ENCODE measurements around the gene C3orf18. TPM values are rescaled to one million over a fixed set of nuclear protein-coding genes. Genes with fewer than 3 reads are reported as not detected.

The C3orf18 gene
- polyA plus RNA-seq, 3 donors = 5.5 to 8.2 (median 6.9) TPM

DNA sequence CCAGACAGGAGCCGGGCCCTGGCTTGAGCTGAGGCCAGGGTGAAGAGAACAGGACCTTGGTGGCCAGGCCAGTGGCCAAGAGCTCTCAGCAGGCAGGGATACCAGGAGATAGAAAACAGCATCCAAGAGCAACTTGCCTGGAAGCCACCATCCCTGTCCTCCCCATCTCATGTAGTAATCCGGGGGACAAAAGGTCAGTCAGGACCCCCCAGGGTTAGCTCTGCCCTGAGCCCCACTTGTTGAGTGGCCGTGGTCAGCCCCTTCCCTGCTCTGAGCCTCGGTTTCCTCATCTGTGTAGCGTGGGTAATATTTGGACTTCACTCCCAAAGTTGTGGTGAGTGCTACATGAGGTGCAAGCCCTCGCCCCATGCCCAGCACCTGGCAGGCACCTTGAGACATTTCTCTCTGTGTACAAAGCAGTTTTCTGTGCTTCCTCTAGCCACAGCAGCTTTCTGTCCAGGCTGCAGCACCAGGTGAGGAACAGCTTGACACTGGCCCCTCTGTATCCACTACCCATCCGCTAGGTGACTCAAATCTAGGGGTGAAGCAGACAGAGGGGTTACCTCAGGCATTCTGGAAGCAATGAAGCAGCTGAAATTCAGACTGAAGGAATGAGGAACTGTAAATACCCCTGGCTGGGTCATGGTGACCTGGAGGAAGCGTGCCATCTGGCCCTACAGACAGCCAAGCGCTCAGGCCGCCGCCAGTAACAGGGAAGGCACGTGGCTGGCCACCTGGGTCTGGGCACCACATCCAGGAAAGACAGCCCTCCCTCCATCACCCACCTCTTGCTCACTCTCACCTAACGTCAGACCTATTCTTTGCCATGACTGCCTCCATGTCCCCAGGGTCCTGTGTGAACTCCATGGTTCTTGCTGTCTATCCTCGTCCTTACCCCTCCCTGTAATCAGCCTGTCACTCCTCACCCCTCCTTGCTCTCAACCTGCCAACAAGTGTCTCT, 37.4 kb upstream of the C3orf18 start:
- no peak overlapping the region for H3K27ac ChIP-seq (ENCODE audit: low read depth, low read length)
- WGBS, 3 donors = 47 to 71% (median 62%) methylated on average over 14 of the region's 14 CpGs

GRCh38 chr3:50604110-50604621, 36.6 kb upstream of the C3orf18 start:
- 65 to 80% (median 77%) methylated on average over 5 of the region's 5 CpGs for whole genome bisulfite sequencing, 3 donors
- H3K27ac ChIP-seq (ENCODE audit: low read depth, low read length) = no peak overlapping the region

DNA sequence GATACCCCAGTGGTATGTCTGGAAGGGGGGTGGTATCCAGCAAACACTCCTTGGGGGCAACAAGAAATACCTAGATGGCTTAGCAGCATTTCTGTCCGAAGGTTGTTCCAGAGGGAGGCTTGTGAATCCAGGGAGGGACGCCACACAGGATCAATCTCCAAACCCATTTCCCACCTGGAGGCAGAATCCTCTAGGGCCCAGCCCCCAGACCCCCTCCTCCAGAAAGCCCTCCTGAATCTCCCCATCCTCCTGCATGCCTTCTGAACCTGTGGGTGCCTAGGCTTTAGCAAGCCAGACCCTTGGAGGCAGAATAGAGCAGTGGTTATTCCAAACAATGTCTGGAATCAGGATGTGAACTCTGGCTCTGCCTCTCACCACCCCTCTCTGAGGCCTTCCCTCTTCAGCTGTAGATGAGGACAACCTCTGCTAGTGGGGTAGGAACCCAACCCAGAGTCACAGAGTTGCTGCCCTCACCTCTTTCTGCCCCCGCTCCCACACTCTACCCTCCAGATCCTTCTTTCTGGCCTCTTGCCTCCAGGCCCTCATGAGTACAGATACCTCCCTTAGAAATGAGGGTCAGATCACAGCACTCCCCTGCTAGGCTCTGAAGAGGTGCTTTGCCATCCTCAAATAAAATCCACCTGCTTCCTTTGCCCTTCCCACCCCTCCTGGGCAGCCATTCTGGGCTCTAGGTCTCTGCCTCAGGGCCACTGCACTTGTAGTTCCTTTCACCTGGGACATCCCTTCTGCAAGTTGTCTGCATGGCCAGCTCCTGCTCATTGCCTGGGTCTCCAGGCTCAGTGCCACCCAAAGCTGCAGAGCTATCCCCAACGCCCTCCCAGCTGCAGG, 35.9 kb upstream of the C3orf18 start:
- H3K27ac ChIP-seq (ENCODE audit: low read depth, low read length) = no peak overlapping the region
- 63 to 82% (median 71%) methylated on average over 4 of the region's 4 CpGs for WGBS, 3 donors

- H3K27ac ChIP-seq (ENCODE audit: low read depth, low read length) = peak overlapping the region; percentile 30
- 59 to 80% (median 77%) methylated on average over 9 of the region's 9 CpGs for WGBS, 3 donors
Measured at GRCh38 chr3:50602595-50603191, 35.1 kb upstream of the C3orf18 start.

DNA sequence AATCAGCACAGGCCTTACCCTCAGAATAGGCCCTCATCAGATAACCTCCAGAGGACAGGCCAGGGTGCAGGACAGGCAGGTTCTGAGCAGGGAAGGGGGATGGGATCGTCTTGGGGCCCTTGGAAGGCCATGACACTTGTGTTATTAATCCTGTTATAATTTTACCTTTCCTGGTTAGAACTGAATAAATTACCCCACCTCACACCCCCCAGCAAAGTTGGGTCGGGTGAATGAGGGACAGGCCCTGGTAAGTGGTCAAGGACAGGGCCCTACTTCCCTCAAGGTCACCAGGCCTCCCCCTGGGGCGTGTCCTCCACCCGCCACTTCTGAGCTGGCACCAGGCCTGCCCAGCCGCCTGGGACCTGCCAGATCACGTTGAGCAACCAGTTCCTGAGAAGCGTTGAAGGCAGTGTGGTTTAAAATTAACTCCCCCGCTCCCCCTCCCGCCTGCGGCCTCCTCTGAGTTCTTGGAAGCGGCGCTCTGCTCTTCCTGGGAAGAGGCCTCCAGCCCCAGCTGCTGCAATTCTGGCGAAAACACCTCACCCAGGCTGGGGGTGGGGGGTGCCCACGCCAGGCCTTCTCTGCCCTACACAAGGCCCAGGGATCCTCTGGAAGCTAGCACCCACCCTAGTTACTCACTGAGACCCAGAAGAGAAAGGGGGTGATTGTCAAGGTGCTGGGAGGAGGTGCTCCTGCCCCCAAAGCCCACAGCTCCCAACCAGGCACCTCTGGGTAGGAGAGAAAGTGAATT, 33.5 kb upstream of the C3orf18 start:
- H3K27ac ChIP-seq (ENCODE audit: low read depth, low read length) = peak overlapping the region; percentile 87
- WGBS, 3 donors = 0 to 2% (median 1%) methylated on average over 14 of the region's 14 CpGs

DNA sequence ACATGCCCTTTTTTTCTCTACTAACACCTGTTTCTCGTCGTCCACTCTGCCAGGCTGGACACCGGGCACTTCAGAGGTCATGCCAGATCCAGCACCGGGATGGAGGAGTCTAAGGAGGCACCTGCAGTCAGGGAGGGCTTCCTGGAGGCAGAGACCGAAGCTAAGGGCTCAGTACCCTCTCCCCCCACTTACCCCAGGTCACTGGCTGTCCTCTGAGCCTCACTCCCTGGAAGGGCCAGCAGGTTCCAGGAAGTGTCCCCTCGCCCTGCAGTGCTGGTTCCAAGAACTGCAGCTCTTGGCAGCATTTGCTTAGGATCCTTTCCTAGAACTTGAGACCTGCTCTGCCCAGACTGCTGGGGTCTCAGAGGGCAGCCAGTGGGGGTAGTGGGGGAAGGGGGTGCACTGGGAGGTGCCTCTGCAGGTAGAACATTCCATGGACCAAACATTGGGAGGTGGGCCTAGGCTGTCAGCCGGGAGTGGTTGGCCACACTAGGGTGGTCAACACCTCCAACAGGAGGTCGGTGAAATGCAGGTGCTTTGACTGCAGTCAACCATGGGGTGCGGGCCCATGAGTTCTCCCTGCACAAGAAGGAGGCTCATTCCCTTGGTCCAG, 32.7 kb upstream of the C3orf18 start:
- peak overlapping the region; percentile 24 for H3K27ac ChIP-seq (ENCODE audit: low read depth, low read length)
- 40 to 78% (median 76%) methylated on average over 9 of the region's 9 CpGs for WGBS, 3 donors

- WGBS, 3 donors = 75 to 84% (median 79%) methylated on average over 1 of the region's 1 CpG
- no peak overlapping the region for H3K27ac ChIP-seq (ENCODE audit: low read depth, low read length)
Measured at GRCh38 chr3:50599716-50600118, 32.2 kb upstream of the C3orf18 start.

GRCh38 chr3:50599115-50599715, 31.7 kb upstream of the C3orf18 start:
- WGBS, 3 donors = 81 to 85% (median 83%) methylated on average over 6 of the region's 6 CpGs
- no peak overlapping the region for H3K27ac ChIP-seq (ENCODE audit: low read depth, low read length)

DNA sequence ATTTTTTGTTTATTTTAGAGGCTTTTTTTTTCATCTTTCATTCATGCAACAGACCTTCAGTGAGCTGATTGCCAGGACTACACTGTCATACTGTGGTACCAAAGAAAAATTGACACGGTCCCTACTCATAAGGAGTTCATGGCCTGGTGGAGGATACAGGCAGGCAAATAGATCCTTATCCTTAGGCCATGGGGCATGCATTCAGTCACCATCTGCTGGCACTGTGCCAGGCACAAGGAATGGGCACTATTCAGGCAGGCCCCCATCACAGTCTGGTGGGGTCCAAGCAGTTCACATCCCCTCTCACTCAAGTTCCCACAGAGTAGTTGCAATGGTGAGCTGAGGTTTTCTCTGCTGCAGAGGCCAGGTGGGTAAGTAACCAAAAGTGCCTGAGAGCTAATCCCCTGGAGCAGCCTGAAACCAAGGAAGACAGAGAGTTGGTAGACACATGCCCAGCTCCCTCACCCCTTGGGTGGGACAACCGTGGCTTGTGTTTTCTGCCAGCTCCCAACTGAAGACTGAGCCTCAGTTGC, 26.8 kb upstream of the C3orf18 start:
- WGBS, 3 donors = 31 to 46% (median 35%) methylated on average over 2 of the region's 2 CpGs

GRCh38 chr3:50592568-50592967, 25.0 kb upstream of the C3orf18 start:
- 25 to 28% (median 26%) methylated on average over 5 of the region's 5 CpGs for WGBS, 3 donors

More for the DNA sequence above, 26.8 kb upstream of the C3orf18 start:
- H3K27ac ChIP-seq (ENCODE audit: low read depth, low read length) = no peak overlapping the region

GRCh38 chr3:50591196-50591741, 23.7 kb upstream of the C3orf18 start:
- H3K27ac ChIP-seq (ENCODE audit: low read depth, low read length) = no peak overlapping the region
- 56 to 67% (median 62%) methylated on average over 9 of the region's 9 CpGs for WGBS, 3 donors

More at GRCh38 chr3:50592568-50592967, 25.0 kb upstream of the C3orf18 start:
- no peak overlapping the region for H3K27ac ChIP-seq (ENCODE audit: low read depth, low read length)

DNA sequence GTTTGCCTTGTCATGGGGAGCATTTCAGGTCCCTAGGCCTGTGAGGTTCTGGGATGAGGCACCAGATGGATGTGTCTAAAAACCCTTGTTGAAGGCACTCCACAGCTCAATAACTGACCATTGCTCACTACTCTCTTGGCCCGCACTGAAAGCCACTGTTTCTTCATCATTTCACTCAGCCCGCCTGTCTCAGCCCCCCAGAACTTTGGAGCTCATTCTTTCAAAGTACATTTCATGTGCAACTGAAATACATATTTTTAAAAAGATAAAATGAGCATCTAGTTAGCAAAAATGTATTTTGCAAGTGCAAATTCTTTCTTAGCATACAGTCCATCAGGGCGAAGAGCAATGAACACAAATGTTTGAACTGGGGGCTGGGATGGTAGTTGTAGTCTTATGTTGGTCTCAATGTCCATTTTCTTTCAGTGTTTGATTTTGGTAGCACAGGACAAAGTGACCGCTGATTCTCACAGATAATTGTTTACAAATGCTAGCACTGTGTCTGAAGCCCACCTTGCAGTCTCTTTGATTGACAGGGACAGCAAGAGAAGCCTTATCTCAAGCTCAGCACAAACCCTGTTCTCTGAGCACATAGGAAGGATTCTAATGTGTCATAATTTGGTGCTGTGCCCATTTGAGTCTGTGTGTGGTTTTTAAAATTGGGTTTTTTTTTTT, 21.3 kb upstream of the C3orf18 start:
- WGBS, 3 donors = 84 to 91% (median 91%) methylated on average over 4 of the region's 4 CpGs
- no peak overlapping the region for H3K27ac ChIP-seq (ENCODE audit: low read depth, low read length)

DNA sequence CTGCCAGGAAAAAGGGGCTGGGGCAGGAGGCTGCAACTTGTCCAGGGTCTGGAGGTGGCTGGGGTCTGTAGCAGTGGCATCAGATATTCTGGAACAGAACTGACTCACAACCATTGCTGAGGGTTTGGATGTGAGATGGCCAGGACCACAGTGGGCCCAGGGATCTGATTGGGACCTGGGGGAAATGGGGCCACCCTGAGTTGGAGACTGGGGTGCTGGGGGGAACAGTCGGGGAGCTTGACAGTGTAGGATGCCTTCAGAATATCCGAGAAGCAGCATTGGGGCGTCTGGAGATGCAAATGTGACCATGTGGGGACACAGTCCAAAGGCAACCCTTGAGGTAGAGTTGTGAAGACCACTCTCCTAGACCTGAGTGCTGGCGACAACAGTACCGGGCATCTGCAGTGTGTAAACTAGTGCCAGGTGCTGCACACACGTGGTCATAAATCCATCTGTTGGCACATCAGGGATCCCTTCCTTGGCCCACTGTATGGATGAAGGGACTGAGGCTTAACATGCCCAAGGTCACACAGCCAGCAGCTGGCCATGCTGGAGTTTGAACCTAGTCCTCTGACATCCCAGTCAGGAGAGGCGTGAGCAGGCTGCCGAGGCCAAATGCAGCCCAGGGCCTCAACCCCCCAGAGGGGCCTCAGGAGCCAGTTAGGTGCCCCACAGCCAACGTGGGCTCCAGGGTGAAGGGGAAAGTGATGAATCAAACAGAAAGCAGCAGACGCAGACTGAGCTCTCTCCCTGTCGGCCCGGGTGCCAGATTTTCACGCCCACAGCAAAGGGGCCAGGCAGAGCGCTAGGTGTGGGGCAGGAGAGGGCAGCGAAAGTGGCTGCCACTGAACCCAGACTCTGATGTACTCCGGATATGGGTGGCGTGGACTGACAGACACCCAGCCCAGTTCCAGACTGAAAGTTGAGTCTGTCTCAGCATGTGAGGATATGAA, 20.5 kb upstream of the C3orf18 start:
- WGBS, 3 donors = 53 to 58% (median 57%) methylated on average over 17 of the region's 17 CpGs

GRCh38 chr3:50587373-50587772, 19.8 kb upstream of the C3orf18 start:
- H3K27ac ChIP-seq (ENCODE audit: low read depth, low read length) = no peak overlapping the region
- 89 to 95% (median 94%) methylated on average over 6 of the region's 6 CpGs for WGBS, 3 donors

More for the DNA sequence above, 20.5 kb upstream of the C3orf18 start:
- no peak overlapping the region for H3K27ac ChIP-seq (ENCODE audit: low read depth, low read length)

DNA sequence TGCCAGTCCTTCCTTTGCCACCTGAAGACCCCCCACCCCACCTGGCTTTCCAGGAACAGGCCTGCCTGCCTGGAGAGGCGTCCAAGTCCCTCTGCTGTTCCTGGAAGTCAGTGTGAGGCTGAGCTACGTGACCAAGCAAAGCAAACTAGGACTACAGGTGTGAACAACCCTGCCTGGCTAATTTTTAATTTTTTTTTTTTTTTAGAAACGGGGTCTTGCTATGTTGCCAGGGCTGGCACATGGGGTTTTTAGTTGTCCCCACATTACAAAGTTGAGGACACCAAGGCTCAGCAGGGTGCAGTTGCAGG, 19.2 kb upstream of the C3orf18 start:
- no peak overlapping the region for H3K27ac ChIP-seq (ENCODE audit: low read depth, low read length)

More for the DNA sequence above, 19.2 kb upstream of the C3orf18 start:
- 73 to 80% (median 78%) methylated on average over 3 of the region's 3 CpGs for WGBS, 3 donors
